Nephron progenitor cell (in vitro differentiated cells): ENCODE data around the gene ADGRE3.

Experiments used
- DNase-seq: peaks from one replicate; pipeline ENCODE4 v3.0.0; 2021
- H3K27ac Mint-ChIP-seq: 2 replicates; pipeline ENCODE4 v1.8.0; 2021; ENCODE audit warnings: mild to moderate bottlenecking, moderate library complexity, mixed read lengths
- H3K27me3 Mint-ChIP-seq: 2 replicates; pipeline ENCODE4 v1.8.0; 2021; ENCODE audit warnings: mild to moderate bottlenecking, low read depth, mixed read lengths; ENCODE audit not compliant: poor library complexity
- H3K36me3 Mint-ChIP-seq: 2 replicates; pipeline ENCODE4 v1.8.0; 2021; ENCODE audit warnings: low read depth, mixed read lengths
- H3K4me1 Mint-ChIP-seq: 2 replicates; pipeline ENCODE4 v1.8.0; 2021; ENCODE audit warnings: mixed read lengths
- H3K4me3 Mint-ChIP-seq: 2 replicates; pipeline ENCODE4 v1.8.0; 2021; ENCODE audit warnings: mild to moderate bottlenecking, moderate library complexity, mixed read lengths
- H3K9me3 Mint-ChIP-seq: 2 replicates; pipeline ENCODE4 v1.8.0; 2021; ENCODE audit warnings: mild to moderate bottlenecking, moderate library complexity, mixed read lengths
- CTCF ChIP-seq: fragments of 200-600 bp; sonication (generic); IDR thresholded peaks from 2 replicates; pipeline ENCODE4 v1.5.0; 2021; ENCODE audit warnings: antibody characterized with exemption

The ADGRE3 gene

DNA sequence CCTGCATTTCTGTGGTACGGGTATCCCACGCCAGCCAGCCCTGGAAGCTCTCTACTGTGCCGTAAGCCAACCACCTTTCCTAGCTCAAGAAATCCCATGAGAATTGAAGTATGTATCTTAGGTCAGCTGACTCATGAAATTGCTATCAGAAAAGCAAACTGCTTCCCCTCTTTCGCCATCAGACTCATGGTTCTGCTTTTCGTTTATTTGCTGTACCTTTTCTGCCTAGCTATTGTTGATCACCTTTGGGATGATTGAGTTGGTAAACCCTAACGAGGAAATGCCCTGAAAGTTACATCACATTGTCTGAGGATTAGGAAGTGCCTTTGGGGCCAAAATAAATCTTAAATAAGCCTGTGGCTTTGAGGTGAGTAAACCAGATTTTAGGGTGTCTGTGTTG lies at the start of gene ADGRE3:
Gene ADGRE3 (minus strand): TSS at position 81 of the 400 bp plus-strand sequence. CDS start 74 bp downstream, at position 7.
- Mint-ChIP-seq H3K4me3 (no peak within 1 kb of the TSS), H3K4me1 (no peaks in the 10 kb centered on the region), H3K27ac (no peak within 1 kb of the TSS), H3K27me3 (peaks cover 12% of the 10 kb centered on the region), H3K36me3 (no peaks in the 10 kb centered on the region), H3K9me3 (peaks cover 20% of the 10 kb centered on the region)
- no peak for TF ChIP-seq CTCF
- no peak for DNase-seq

GRCh38 chr19:14722127-14722526 lies 47.5 kb upstream of the ADGRE3 start:
- H3K9me3 Mint-ChIP-seq: peaks cover 94% of the 10 kb centered on the region
- DNase-seq: no peak

DNA sequence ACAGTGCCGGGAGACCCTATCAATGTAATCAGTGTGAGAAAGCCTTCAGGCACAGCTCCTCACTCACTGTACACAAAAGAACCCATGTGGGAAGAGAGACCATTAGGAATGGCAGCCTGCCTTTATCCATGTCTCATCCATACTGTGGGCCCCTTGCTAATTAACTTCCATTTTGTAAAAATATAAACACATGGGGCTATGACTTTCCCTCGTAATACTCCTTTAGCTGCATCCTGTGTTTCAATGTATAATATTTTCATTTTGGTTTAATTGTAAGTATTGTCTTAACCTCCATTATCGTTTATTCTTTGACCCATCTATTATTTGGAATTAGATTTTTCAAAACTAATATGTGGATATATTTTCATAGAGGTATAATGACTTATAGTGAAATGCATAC lies 44.5 kb upstream of the ADGRE3 start:
- no peak for TF ChIP-seq CTCF
- H3K4me3 Mint-ChIP-seq: no peak overlapping the region
- no peak overlapping the region for H3K27ac Mint-ChIP-seq
- peaks cover 99% of the 10 kb centered on the region for H3K9me3 Mint-ChIP-seq
- DNase-seq: no peak
- H3K4me1 Mint-ChIP-seq: no peaks in the 10 kb centered on the region
- peaks cover 94% of the 10 kb centered on the region for H3K36me3 Mint-ChIP-seq
- no peaks in the 10 kb centered on the region for H3K27me3 Mint-ChIP-seq

More at GRCh38 chr19:14722127-14722526, 47.5 kb upstream of the ADGRE3 start:
- no peak overlapping the region for H3K4me3 Mint-ChIP-seq
- no peak overlapping the region for H3K27ac Mint-ChIP-seq
- H3K36me3 Mint-ChIP-seq: peaks cover 64% of the 10 kb centered on the region
- TF ChIP-seq CTCF: no peak
- no peaks in the 10 kb centered on the region for H3K4me1 Mint-ChIP-seq
- peaks cover 4% of the 10 kb centered on the region for H3K27me3 Mint-ChIP-seq

GRCh38 chr19:14718522-14719116 lies 44.0 kb upstream of the ADGRE3 start:
- Mint-ChIP-seq H3K9me3 (peaks cover 99% of the 10 kb centered on the region), H3K27ac (no peak overlapping the region)

GRCh38 chr19:14715841-14716240 lies 41.2 kb upstream of the ADGRE3 start:
- peaks cover 98% of the 10 kb centered on the region for H3K9me3 Mint-ChIP-seq
- no peak for TF ChIP-seq CTCF
- H3K27me3 Mint-ChIP-seq: no peaks in the 10 kb centered on the region
- peaks cover 100% of the 10 kb centered on the region for H3K36me3 Mint-ChIP-seq
- H3K27ac Mint-ChIP-seq: no peak overlapping the region
- H3K4me3 Mint-ChIP-seq: no peak overlapping the region
- no peak for DNase-seq
- H3K4me1 Mint-ChIP-seq: no peaks in the 10 kb centered on the region

More at GRCh38 chr19:14718522-14719116, 44.0 kb upstream of the ADGRE3 start:
- H3K4me1 Mint-ChIP-seq: no peaks in the 10 kb centered on the region
- DNase-seq: no peak
- no peak for TF ChIP-seq CTCF
- H3K36me3 Mint-ChIP-seq: peaks cover 100% of the 10 kb centered on the region
- H3K27me3 Mint-ChIP-seq: no peaks in the 10 kb centered on the region
- no peak overlapping the region for H3K4me3 Mint-ChIP-seq

DNA sequence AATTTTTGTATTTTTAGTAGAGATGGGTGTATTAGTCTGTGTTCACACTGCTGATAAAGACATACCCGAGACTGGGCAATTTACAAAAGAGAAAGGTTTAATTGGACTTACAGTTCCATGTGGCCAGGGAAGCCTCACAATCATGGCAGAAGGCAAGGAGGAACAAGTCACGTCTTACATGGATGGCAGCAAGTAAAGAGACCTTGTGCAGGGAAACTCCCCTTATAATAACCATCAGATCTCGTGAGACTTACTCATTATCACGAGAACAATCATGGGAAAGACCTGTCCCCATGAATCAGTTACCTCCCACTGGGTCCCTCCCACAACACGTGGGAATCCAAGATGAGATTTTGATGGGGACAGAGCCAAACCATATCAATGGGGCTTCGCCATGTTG lies 29.8 kb upstream of the ADGRE3 start:
- H3K36me3 Mint-ChIP-seq: peaks cover 97% of the 10 kb centered on the region
- peaks cover 38% of the 10 kb centered on the region for H3K9me3 Mint-ChIP-seq
- TF ChIP-seq CTCF: no peak
- H3K27ac Mint-ChIP-seq: no peak overlapping the region
- H3K4me3 Mint-ChIP-seq: no peak overlapping the region
- DNase-seq: no peak
- peaks cover 5% of the 10 kb centered on the region for H3K27me3 Mint-ChIP-seq
- H3K4me1 Mint-ChIP-seq: no peaks in the 10 kb centered on the region
